IPS DF 6.9 (cell line): ENCODE results near the gene TGFBR3.

Source experiments
- DNase-seq: peaks from one replicate; pipeline ENCODE4 v3.0.0-alpha.2; 2013; ENCODE audit warnings: low read depth, low spot score
- H3K27ac ChIP-seq: one replicate; pipeline ENCODE4 v1.5.1; 2013; ENCODE audit warnings: low read length, control low read depth
- H3K27me3 ChIP-seq: 2 replicates; pipeline ENCODE4 v1.6.1; 2013; ENCODE audit warnings: mild to moderate bottlenecking, low read length; ENCODE audit not compliant: control insufficient read depth, insufficient read depth
- H3K36me3 ChIP-seq: 2 replicates; pipeline ENCODE4 v1.6.1; 2013; ENCODE audit warnings: low read length; ENCODE audit not compliant: control insufficient read depth, insufficient read depth
- H3K4me1 ChIP-seq: 2 replicates; pipeline ENCODE4 v1.6.1; 2013; ENCODE audit warnings: low read length; ENCODE audit not compliant: control insufficient read depth, insufficient read depth
- H3K4me3 ChIP-seq: 2 replicates; pipeline ENCODE4 v1.5.1; 2013; ENCODE audit warnings: mild to moderate bottlenecking, low read length
- H3K9me3 ChIP-seq: 2 replicates; pipeline ENCODE4 v1.6.1; 2013; ENCODE audit warnings: low read length, inconsistent platforms; ENCODE audit not compliant: control insufficient read depth, insufficient read depth
- WGBS: extraction: QIAGEN DNeasy Blood & Tissue Kit; methylation state at CpG from one replicate; pipeline ENCODE4 v1.1.7; 2013; ENCODE audit warnings: mixed read lengths, missing lambda C conversion rate; ENCODE audit not compliant: insufficient read length, insufficient coverage; 5-methylcytosine and 5-hydroxymethylcytosine counted together

The TGFBR3 gene

GRCh38 chr1:91725989-91726721, 159.8 kb downstream of the TGFBR3 start:
- Histone ChIP-seq H3K4me3 (no peak overlapping the region), H3K36me3 (no peaks in the 10 kb centered on the region), H3K27ac (no peak overlapping the region), H3K9me3 (no peaks in the 10 kb centered on the region), H3K4me1 (no peaks in the 10 kb centered on the region), H3K27me3 (no peaks in the 10 kb centered on the region)
- DNase-seq = no peak
- no CpG with 5 or more reads among the region's 7 CpGs for WGBS

- Histone ChIP-seq H3K4me3 (no peak overlapping the region), H3K36me3 (no peaks in the 10 kb centered on the region), H3K9me3 (no peaks in the 10 kb centered on the region), H3K27ac (no peak overlapping the region), H3K27me3 (no peaks in the 10 kb centered on the region), H3K4me1 (no peaks in the 10 kb centered on the region)
- DNase-seq = no peak
- WGBS = no CpG with 5 or more reads among the region's 1 CpG
Measured at GRCh38 chr1:91725618-91725988, 160.3 kb downstream of the TGFBR3 start.

GRCh38 chr1:91724644-91725043, 161.3 kb downstream of the TGFBR3 start:
- no CpG with 5 or more reads among the region's 2 CpGs for WGBS
- Histone ChIP-seq H3K27ac (no peak overlapping the region), H3K36me3 (no peaks in the 10 kb centered on the region), H3K4me3 (no peak overlapping the region), H3K27me3 (no peaks in the 10 kb centered on the region), H3K4me1 (no peaks in the 10 kb centered on the region), H3K9me3 (no peaks in the 10 kb centered on the region)
- no peak for DNase-seq

- Histone ChIP-seq H3K27me3 (no peaks in the 10 kb centered on the region), H3K9me3 (no peaks in the 10 kb centered on the region), H3K4me1 (no peaks in the 10 kb centered on the region), H3K27ac (no peak overlapping the region), H3K4me3 (no peak overlapping the region), H3K36me3 (no peaks in the 10 kb centered on the region)
- WGBS = no CpG with 5 or more reads among the region's 1 CpG
- no peak for DNase-seq
Measured at GRCh38 chr1:91724231-91724630, 161.7 kb downstream of the TGFBR3 start.

GRCh38 chr1:91720044-91720443, 165.9 kb downstream of the TGFBR3 start:
- H3K27me3 ChIP-seq = no peaks in the 10 kb centered on the region
- H3K27ac ChIP-seq = no peak overlapping the region
- H3K36me3 ChIP-seq = no peaks in the 10 kb centered on the region
- H3K4me3 ChIP-seq = no peak overlapping the region
- WGBS = no CpG with 5 or more reads among the region's 5 CpGs
- H3K4me1 ChIP-seq = no peaks in the 10 kb centered on the region
- no peak for DNase-seq
- no peaks in the 10 kb centered on the region for H3K9me3 ChIP-seq

GRCh38 chr1:91718877-91719276, 167.1 kb downstream of the TGFBR3 start:
- Histone ChIP-seq H3K4me3 (no peak overlapping the region), H3K36me3 (no peaks in the 10 kb centered on the region), H3K27ac (no peak overlapping the region), H3K9me3 (no peaks in the 10 kb centered on the region), H3K4me1 (no peaks in the 10 kb centered on the region), H3K27me3 (no peaks in the 10 kb centered on the region)
- WGBS = no CpG with 5 or more reads among the region's 5 CpGs
- no peak for DNase-seq

- WGBS = no CpG with 5 or more reads among the region's 2 CpGs
- Histone ChIP-seq H3K36me3 (no peaks in the 10 kb centered on the region), H3K4me1 (no peaks in the 10 kb centered on the region), H3K9me3 (no peaks in the 10 kb centered on the region), H3K27me3 (no peaks in the 10 kb centered on the region), H3K4me3 (no peak overlapping the region), H3K27ac (no peak overlapping the region)
- no peak for DNase-seq
Measured at GRCh38 chr1:91718368-91718767, 167.6 kb downstream of the TGFBR3 start.

- Histone ChIP-seq H3K36me3 (no peaks in the 10 kb centered on the region), H3K9me3 (no peaks in the 10 kb centered on the region)
- WGBS = no CpG with 5 or more reads among the region's 2 CpGs
Measured at GRCh38 chr1:91717839-91718238, 168.1 kb downstream of the TGFBR3 start.

GRCh38 chr1:91716339-91716738, 169.6 kb downstream of the TGFBR3 start:
- H3K36me3 ChIP-seq = no peaks in the 10 kb centered on the region
- H3K27me3 ChIP-seq = no peaks in the 10 kb centered on the region
- WGBS = no CpG with 5 or more reads among the region's 3 CpGs
- H3K27ac ChIP-seq = no peak overlapping the region
- H3K9me3 ChIP-seq = no peaks in the 10 kb centered on the region
- H3K4me3 ChIP-seq = no peak overlapping the region
- no peak for DNase-seq
- H3K4me1 ChIP-seq = no peaks in the 10 kb centered on the region

More at GRCh38 chr1:91717839-91718238, 168.1 kb downstream of the TGFBR3 start:
- DNase-seq = no peak
- Histone ChIP-seq H3K4me1 (no peaks in the 10 kb centered on the region), H3K4me3 (no peak overlapping the region), H3K27me3 (no peaks in the 10 kb centered on the region), H3K27ac (no peak overlapping the region)

GRCh38 chr1:91715416-91716000, 170.4 kb downstream of the TGFBR3 start:
- H3K36me3 ChIP-seq = no peaks in the 10 kb centered on the region
- no peaks in the 10 kb centered on the region for H3K4me1 ChIP-seq
- no peaks in the 10 kb centered on the region for H3K9me3 ChIP-seq
- H3K27me3 ChIP-seq = no peaks in the 10 kb centered on the region
- H3K4me3 ChIP-seq = no peak overlapping the region
- H3K27ac ChIP-seq = no peak overlapping the region
- no peak for DNase-seq
- WGBS = no CpG with 5 or more reads among the region's 2 CpGs

GRCh38 chr1:91714867-91715381, 171.0 kb downstream of the TGFBR3 start:
- Histone ChIP-seq H3K4me3 (no peak overlapping the region), H3K9me3 (no peaks in the 10 kb centered on the region), H3K27ac (no peak overlapping the region), H3K36me3 (no peaks in the 10 kb centered on the region), H3K4me1 (no peaks in the 10 kb centered on the region), H3K27me3 (no peaks in the 10 kb centered on the region)
- no CpG with 5 or more reads among the region's 8 CpGs for WGBS
- no peak for DNase-seq
